ENCODE results near the gene TP53TG3F.
"Not testable (repeated sequence)": the region's sequence is repeated elsewhere in the genome, so short reads cannot be mapped to it uniquely, and the experiment has no call there.

TP53TG3F gene

DNA sequence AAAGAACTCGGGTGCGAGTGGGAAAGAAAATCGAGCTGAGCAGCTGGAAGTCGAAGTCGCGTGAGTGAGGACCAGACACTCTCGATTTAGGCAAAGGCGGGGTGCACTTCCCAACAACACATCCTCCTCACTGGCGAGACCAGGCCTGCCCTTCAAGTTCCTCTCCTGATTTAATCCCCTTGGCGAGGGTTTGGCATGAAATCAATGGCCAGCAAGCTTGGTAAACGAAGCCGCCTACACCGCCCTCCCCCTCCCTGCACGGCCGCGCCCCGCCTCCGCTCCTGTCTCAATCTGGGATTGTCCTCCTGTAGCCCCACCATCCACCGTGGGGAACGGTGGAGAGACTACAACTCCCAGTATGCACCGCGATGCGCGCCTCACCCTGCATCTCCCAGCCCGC lies at the start of gene TP53TG3F:
Gene TP53TG3F, plus strand, starts transcription at position 301 of the 400 bp plus-strand sequence. Its CDS starts 68 bp downstream, at position 369.
- DNase-seq (ENCODE audit: low spot score): not testable (repeated sequence)

GRCh38 chr16:33491611-33492010 lies 32.2 kb downstream of the TP53TG3F start:
- not testable (repeated sequence) for DNase-seq (ENCODE audit: low spot score)

GRCh38 chr16:33507231-33507630 lies 47.8 kb downstream of the TP53TG3F start:
- DNase-seq (ENCODE audit: low spot score): not testable (repeated sequence)

- DNase-seq (ENCODE audit: low spot score): not testable (repeated sequence)
Measured at GRCh38 chr16:33509070-33509469, 49.7 kb downstream of the TP53TG3F start.

GRCh38 chr16:33509906-33510305 lies 50.5 kb downstream of the TP53TG3F start:
- not testable (repeated sequence) for DNase-seq (ENCODE audit: low spot score)

All from LoVo (cell line).